Measurements from ENCODE around the gene NES.

The NES gene

GRCh38 chr1:156666862-156667609, 10.2 kb downstream of the NES start:
- H2AFZ ChIP-seq (ENCODE audit: low read depth, low read length) = no peak overlapping the region
- no peak overlapping the region for H3K9ac ChIP-seq (ENCODE audit: low read depth, low read length)
- no peak for ATAC-seq (ENCODE audit: insufficient read depth, low read depth)

GRCh38 chr1:156665539-156665938, 11.7 kb downstream of the NES start:
- TF ChIP-seq EZH2 (IDR thresholded peaks at IDR 0.05; ENCODE audit: borderline replicate concordance, low read depth, low read length, severe bottlenecking) (no peak), CTCF (IDR thresholded peaks at IDR 0.05; ENCODE audit: borderline replicate concordance, extremely low read depth, low read length, poor library complexity, severe bottlenecking) (no peak)
- DNase-seq (no peak), ATAC-seq (ENCODE audit: insufficient read depth, low read depth) (no peak)
- no peaks in the 10 kb centered on the region for H3K79me2 ChIP-seq (ENCODE audit: insufficient read depth, low read length)
- no peaks in the 10 kb centered on the region for H3K4me1 ChIP-seq (ENCODE audit: insufficient read depth, low read length)
- H3K9ac ChIP-seq (ENCODE audit: low read depth, low read length) = no peak overlapping the region
- no peak overlapping the region for H3K4me3 ChIP-seq (ENCODE audit: low read depth in 1 of 2, low read length in 2 of 2)
- no peak overlapping the region for H2AFZ ChIP-seq (ENCODE audit: low read depth, low read length)
- peaks cover 3% of the 10 kb centered on the region for H3K27me3 ChIP-seq (ENCODE audit: insufficient read depth, low read length, poor library complexity)
- peaks cover 4% of the 10 kb centered on the region; the same call in 1 of the 2 replicates for H4K20me1 ChIP-seq (ENCODE audit: insufficient read depth, low read length)
- H3K27ac ChIP-seq (ENCODE audit: low read length) = no peak overlapping the region
- no peaks in the 10 kb centered on the region for H3K36me3 ChIP-seq (ENCODE audit: insufficient read depth, low read length)
- no peaks in the 10 kb centered on the region for H3K9me3 ChIP-seq (ENCODE audit: insufficient read depth, low read length, severe bottlenecking)
- no peak overlapping the region for H3K4me2 ChIP-seq (ENCODE audit: insufficient read depth, low read length)

More at GRCh38 chr1:156666862-156667609, 10.2 kb downstream of the NES start:
- DNase-seq = no peak
- Histone ChIP-seq H3K36me3 (ENCODE audit: insufficient read depth, low read length) (no peaks in the 10 kb centered on the region), H3K27me3 (ENCODE audit: insufficient read depth, low read length, poor library complexity) (peaks cover 14% of the 10 kb centered on the region), H3K9me3 (ENCODE audit: insufficient read depth, low read length, severe bottlenecking) (no peaks in the 10 kb centered on the region), H3K4me1 (ENCODE audit: insufficient read depth, low read length) (no peaks in the 10 kb centered on the region), H3K4me3 (ENCODE audit: low read depth in 1 of 2, low read length in 2 of 2) (no peak overlapping the region), H3K4me2 (ENCODE audit: insufficient read depth, low read length) (no peak overlapping the region), H4K20me1 (ENCODE audit: insufficient read depth, low read length) (peaks cover 4% of the 10 kb centered on the region; the same call in 1 of the 2 replicates), H3K79me2 (ENCODE audit: insufficient read depth, low read length) (no peaks in the 10 kb centered on the region), H3K27ac (ENCODE audit: low read length) (no peak overlapping the region)
- TF ChIP-seq CTCF (IDR thresholded peaks at IDR 0.05; ENCODE audit: borderline replicate concordance, extremely low read depth, low read length, poor library complexity, severe bottlenecking) = no peak
- no peak for TF ChIP-seq EZH2 (IDR thresholded peaks at IDR 0.05; ENCODE audit: borderline replicate concordance, low read depth, low read length, severe bottlenecking)

GRCh38 chr1:156664767-156665411, 12.3 kb downstream of the NES start:
- DNase-seq (no peak), ATAC-seq (ENCODE audit: insufficient read depth, low read depth) (no peak)
- no peak overlapping the region for H3K27ac ChIP-seq (ENCODE audit: low read length)
- no peak for TF ChIP-seq EZH2 (IDR thresholded peaks at IDR 0.05; ENCODE audit: borderline replicate concordance, low read depth, low read length, severe bottlenecking)
- no peak for TF ChIP-seq CTCF (IDR thresholded peaks at IDR 0.05; ENCODE audit: borderline replicate concordance, extremely low read depth, low read length, poor library complexity, severe bottlenecking)
- H3K79me2 ChIP-seq (ENCODE audit: insufficient read depth, low read length) = no peaks in the 10 kb centered on the region
- H3K9ac ChIP-seq (ENCODE audit: low read depth, low read length) = no peak overlapping the region
- H3K36me3 ChIP-seq (ENCODE audit: insufficient read depth, low read length) = no peaks in the 10 kb centered on the region
- no peak overlapping the region for H2AFZ ChIP-seq (ENCODE audit: low read depth, low read length)
- H4K20me1 ChIP-seq (ENCODE audit: insufficient read depth, low read length) = peaks cover 4% of the 10 kb centered on the region; the same call in 1 of the 2 replicates
- peaks cover 3% of the 10 kb centered on the region for H3K27me3 ChIP-seq (ENCODE audit: insufficient read depth, low read length, poor library complexity)
- H3K9me3 ChIP-seq (ENCODE audit: insufficient read depth, low read length, severe bottlenecking) = no peaks in the 10 kb centered on the region
- peaks cover 4% of the 10 kb centered on the region for H3K4me1 ChIP-seq (ENCODE audit: insufficient read depth, low read length)
- no peak overlapping the region for H3K4me2 ChIP-seq (ENCODE audit: insufficient read depth, low read length)
- no peak overlapping the region for H3K4me3 ChIP-seq (ENCODE audit: low read depth in 1 of 2, low read length in 2 of 2)

Data from DND-41 (cell line).